GM19351 (cell line): ENCODE results near the gene SLIT3.

Experiments used
- ATAC-seq: cut with Tn5 transposase; IDR thresholded peaks from one replicate; pipeline ENCODE4 v1.9.1; 2021; ENCODE audit warnings: mild to moderate bottlenecking, moderate library complexity; ENCODE audit not compliant: unreplicated experiment

Gene SLIT3

DNA sequence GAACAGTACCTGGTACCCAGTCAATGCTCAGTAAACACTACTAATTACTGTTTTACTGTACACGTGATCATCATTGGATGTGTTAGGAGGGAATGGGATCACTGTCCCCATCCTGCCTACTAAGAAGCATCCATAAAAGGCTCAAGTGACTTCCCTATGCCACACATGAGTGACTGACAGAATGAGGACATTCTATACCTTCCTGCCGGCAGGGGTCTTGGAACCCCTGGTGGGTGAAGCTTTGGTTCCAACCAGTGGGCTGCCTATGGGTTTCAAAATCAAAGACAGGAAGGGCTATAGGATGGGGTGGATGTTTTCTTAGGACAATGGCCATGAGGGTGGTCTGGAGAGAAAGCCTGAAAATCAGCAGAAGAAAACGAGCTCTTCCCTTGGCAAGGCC, 512.2 kb downstream of the SLIT3 start:
- no peak for ATAC-seq

DNA sequence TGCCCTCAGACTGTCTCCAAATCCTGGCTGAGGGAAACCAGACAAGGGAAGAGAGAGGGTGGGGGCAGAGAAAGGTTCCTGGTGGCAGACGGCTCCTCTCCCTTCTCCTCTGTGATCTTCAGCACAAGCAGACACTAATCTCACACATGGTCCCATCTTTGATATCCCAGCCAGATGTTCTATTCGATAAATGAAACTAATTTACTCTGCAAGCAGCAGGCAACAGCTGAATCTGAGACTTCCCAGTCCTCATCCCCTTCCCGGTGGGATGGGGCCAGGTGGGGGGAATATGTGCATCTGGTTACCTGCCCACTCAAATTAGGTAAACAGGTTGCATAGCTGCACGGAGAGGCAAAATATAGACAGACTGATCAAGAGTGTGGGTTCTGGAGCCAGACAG, 512.8 kb downstream of the SLIT3 start:
- ATAC-seq = no peak

GRCh38 chr5:168786147-168786546, 514.8 kb downstream of the SLIT3 start:
- ATAC-seq = no peak

DNA sequence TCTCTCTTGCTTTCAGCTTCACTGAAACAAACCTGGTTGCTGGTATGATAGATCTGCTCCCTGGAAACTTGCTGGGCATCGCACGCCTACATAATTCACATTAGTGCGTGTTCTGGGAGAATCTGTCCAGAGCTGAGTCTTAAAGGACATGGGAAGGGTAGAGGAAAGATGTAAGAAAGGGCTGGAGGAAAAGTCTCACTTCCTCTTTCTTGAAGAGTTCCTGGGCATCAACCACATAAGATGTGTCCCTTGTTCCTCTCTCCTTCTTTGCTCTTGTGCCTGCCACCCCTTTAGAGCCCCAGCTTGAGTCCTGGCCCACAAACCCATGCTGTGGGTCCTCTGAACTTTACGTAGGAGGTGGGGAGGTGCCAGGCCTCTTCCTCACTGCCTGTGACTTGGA, 516.5 kb downstream of the SLIT3 start:
- no peak for ATAC-seq

- ATAC-seq = no peak
Observed at GRCh38 chr5:168781941-168782571, 518.9 kb downstream of the SLIT3 start.

GRCh38 chr5:168780888-168781287, 520.1 kb downstream of the SLIT3 start:
- no peak for ATAC-seq

DNA sequence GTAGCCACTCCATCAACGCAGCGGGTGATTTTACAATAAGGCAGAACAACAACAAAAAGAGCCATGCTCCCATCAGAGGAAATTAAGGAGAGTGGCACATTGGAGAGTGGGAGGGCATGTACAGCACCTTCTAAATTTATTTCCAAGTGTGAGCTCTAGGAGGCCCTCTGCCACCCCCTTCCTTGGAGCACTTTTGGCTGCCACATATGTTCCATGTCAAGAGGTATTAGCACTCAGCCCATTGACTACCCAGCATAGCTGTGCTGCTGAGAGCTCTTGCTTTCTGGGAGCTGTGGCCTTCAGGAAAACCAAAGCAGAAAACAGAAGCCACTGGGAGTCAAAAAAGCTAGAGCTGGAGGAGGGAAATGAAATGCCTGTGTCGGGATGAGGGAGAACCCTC, 521.6 kb downstream of the SLIT3 start:
- no peak for ATAC-seq

DNA sequence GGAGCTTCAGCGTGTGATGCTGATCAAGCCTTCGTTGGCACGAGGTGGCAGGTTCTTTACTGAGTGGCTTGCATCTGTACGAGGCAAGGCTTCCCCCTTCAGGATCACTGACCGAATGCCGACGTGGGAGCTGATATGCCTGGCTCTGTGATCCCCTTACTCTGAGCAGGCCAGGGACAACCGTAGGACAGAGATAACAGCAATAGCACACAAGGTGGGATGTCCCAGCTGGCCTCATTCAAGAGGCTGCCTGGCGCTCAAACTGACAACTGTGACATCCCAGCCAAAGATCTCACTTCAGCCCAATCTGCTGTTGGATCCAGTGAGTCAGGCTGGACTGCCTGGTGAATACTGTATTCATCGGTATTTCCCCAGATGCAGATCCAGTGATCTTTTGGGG, 522.4 kb downstream of the SLIT3 start:
- no peak for ATAC-seq

DNA sequence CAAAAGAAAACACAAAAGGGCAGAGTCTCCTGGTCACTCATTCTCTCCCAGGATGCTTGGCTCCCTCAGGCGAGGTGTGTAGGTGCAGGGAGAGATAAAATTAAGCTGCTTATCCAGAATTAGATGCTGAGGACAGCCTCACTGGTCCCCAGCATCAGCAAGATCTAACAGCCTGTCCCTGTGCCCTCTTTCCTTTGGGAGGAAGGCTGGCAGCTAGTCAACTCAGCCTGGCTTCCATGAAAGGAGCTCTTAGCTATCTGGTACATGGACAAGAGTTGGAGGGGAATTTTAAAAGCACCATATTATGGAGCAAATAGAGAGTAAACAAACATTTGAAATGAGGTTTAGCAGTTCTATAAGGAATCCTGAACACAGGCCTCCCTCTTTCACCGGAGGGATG, 523.3 kb downstream of the SLIT3 start:
- no peak for ATAC-seq

- ATAC-seq = no peak
Observed at GRCh38 chr5:168776070-168776469, 524.9 kb downstream of the SLIT3 start.

GRCh38 chr5:168773226-168773625, 527.7 kb downstream of the SLIT3 start:
- no peak for ATAC-seq

DNA sequence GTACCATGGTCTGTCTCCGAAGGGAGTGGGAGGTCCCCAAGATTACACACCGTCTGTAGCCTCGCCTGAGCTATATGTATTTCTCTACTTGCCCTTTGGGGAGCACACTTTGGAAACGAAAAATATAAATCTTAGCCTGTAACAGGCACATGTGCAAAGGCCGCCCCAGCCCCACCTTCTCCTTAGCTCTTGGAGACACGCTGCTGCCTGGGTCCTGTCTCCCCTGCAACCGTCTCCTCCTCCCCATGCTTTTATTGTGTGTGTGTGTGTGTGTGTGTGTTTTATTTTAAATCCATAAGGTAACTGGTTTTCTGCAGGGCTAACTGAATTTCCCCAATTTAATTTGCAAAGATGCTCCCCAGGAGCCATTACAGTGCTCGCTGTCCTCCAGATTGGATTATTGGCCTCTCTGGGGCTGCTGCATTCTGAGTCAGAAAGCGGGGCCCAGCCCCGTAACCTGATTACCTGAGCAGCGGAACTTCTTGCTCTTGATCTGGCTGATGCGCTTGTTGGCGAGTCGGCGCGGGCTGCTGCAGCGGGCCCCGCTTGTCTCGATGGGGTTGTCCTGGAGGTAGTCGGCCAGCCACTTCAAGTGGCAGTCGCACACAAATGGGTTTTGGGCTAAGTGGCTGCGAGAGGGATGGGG, 528.5 kb downstream of the SLIT3 start:
- no peak for ATAC-seq

GRCh38 chr5:168771678-168772077, 529.3 kb downstream of the SLIT3 start:
- no peak for ATAC-seq

DNA sequence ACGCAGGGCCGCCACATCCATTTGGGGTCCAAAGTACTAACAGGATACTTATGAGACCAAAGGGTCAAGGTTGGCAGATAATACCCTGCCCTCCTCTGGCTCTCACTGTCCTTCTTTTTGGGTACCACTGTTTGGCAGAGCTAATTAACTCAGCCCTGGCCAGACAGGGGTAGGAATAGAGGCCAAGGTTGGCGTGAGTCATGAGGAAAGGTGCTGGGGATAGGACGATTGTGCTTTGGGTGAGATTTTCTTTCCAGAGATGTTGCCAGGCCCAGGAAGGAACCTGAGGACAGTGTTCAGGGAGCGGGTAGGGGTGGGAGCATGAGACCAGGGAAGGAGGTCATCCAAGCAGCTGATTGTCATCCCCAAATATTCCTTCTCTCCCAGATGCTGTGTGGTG, 529.9 kb downstream of the SLIT3 start:
- ATAC-seq = no peak

GRCh38 chr5:168770036-168770498, 530.9 kb downstream of the SLIT3 start:
- ATAC-seq = no peak

- no peak for ATAC-seq
Observed at GRCh38 chr5:168768172-168768571, 532.8 kb downstream of the SLIT3 start.

DNA sequence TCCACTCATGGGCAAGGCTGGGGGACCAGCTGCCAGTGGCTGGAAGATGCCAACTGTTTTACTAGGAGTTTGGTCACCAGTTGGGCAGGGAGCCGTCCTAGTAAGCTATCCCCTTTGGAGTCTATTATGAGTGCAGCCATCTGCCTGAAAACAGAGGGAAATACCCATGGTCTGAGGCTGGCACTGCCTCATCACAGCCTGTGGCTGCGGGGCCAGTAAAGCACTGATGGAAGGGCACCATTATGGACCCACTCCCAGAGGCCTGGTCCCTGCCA, 534.6 kb downstream of the SLIT3 start:
- ATAC-seq = no peak

GRCh38 chr5:168765551-168766425, 535.2 kb downstream of the SLIT3 start:
- no peak for ATAC-seq

- ATAC-seq = no peak
Observed at GRCh38 chr5:168765086-168765550, 535.8 kb downstream of the SLIT3 start.

GRCh38 chr5:168756453-168757391, 544.2 kb downstream of the SLIT3 start:
- no peak for ATAC-seq

DNA sequence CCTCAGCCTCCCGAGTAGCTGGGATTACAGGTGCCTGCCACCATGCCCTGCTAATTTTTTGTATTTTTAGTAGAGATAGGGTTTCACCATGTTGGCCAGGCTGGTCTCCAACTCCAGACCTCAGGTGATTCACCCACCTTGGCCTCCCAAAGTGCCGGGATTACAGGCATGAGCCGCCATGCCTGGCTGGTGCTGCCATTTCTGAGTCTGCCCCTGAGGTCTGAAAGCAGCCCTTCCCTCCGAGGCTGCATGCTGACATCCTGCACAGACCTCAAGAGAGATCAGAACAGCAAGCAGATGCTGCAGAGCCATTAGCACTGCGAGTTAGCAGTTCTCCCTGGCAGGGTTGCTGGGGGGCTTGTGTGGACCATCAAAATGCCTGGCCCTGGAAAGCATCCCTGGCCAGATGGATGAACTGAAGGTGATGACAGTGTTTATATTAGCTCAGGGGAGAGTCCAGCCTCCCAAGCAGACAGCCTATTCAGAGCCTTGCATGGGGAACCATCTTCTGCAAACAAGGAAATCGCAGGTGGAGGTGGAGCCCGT, 545.3 kb downstream of the SLIT3 start:
- no peak for ATAC-seq
